ENCODE data around the gene PNPLA1.
"Not testable (repeated sequence)": the region's sequence is repeated elsewhere in the genome, so short reads cannot be mapped to it uniquely, and the experiment has no call there.

PNPLA1 gene

DNA sequence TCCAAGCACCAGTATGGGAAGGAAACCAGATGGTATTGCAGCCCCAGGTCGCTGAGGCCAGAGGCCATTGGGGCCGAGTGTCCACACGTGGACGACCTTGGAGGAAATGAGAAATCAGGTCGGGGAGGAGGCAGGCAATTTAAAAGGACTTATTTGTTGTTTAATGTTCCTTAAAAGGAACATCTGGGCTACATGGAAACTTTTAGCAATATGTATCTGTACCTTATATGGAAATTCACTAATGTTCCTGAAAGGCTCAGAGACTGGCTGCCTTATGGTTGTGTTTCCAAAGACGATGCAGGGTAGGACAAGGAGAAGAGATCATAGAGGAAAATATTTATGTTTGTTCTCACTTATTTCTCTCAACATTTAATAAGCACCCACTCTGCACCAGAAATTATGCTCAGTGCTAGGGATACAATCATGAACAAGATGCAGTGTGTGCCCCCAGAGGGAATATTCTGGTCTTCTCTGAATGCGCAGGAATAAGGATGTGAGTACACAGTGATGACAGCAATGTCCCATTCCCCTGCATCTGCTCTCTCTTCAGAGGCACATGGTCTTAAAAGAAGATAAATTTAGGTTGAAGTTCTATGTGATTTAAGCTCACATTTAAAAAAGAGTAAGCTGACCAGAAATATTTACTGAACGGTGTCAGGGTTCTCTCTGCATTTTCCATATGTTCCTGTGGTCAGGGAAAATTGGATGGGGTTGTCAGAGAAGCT, 63.5 kb downstream of the PNPLA1 start:
- no peak for DNase-seq (ENCODE audit: insufficient read length, low spot score)
- FAIRE-seq, result no peak

DNA sequence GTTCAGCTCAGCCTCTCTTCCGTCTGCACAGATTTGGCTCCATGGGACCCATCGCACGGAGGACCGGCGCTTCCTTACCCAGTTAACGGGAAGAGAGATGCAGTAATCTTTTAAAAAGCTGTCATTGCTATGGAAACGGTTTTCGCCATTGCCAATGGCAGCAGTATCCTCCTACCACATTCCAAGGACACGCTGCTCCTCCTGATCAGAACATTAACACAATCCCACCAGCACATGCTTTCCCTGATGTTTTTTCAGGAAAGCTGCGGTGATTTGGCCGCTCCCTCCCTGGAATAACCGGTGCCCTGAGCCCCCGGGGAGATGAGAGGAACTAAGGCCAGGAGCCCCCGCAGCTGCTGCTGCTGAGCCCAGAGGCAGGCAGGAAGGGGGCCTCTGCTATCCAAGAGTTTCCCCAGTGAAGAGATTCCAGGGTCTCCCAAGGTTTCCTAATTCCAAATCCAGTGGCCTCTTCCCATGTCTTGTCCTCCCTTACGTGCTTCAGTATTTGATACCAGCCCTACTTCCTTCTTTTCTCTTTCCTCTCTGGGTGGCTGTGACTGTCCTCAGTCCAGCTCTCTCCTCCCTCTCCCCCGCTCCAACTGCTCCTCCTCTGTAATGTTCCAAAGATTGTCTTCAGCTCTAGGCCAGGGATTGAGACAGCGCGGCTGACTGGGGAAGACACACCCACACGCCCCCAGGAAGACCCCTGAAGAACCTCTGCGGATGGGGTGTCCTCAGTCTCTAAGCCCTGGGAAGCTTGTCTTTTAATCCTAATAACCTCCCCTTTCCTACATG, 64.3 kb downstream of the PNPLA1 start:
- FAIRE-seq (no peak), DNase-seq (ENCODE audit: insufficient read length, low spot score) (no peak)

DNA sequence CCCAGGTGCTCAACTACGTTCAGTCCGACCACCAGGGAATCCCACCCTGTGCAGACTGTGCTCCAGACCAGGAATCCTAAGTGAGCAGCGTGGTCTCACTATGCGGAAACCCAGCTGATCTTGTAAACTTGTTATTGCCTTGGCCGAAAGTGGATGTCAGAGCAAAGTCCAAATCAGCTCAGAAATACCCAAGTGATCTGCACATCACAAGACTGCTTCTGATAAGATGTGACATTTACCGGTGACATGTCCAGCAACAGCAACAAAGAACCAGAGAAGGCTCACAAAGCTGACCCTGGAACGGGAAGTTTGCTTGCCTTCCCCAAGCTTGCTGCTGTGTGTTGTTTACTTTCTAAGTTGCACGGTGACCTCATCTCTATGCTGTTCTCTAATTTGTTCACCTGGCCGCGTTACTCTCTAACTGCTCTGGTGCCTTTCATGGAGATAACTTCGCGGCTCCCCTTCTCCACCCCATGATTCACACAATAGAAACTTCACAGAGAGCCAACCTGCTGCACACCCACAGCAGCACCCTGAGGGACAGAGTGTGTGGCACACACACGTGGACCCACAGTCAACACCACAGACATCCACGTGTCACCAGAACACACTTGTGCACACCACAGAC, 65.1 kb downstream of the PNPLA1 start:
- DNase-seq (ENCODE audit: insufficient read length, low spot score) (no peak), FAIRE-seq (no peak)

DNA sequence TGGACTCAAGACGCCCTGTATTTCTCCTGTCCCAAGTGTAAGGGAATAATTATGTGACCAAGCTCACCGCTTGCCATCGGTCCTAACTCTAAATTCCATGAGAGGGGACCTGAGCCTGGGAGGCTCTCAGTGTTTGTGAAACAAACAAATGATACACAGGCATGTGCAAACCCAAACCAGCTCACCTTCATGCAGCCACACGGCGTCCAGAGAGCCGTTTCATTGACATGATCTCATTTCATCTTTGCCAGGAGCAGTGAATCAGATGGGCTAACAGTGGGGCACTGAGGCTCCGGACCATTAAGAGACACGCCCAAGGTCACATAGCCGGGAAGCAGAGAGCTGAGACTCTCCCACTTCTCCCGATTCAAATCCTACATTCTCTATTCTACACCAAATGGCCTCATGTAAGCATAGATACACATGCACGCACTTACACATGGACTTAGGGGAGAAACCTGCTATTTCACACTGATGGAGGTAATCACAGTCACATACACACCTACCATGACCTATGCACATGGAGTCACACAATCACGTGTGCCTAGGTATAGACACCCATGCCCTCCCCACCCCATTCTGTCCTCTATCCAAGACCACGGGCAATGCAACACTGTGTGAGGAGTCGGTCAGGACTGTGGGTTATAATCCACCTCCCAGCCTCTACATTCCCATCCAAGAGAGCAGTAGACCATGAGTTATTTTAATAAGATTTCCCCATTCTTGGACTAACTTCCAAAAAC, 65.8 kb downstream of the PNPLA1 start:
- no peak for DNase-seq (ENCODE audit: insufficient read length, low spot score)
- FAIRE-seq, result no peak

DNA sequence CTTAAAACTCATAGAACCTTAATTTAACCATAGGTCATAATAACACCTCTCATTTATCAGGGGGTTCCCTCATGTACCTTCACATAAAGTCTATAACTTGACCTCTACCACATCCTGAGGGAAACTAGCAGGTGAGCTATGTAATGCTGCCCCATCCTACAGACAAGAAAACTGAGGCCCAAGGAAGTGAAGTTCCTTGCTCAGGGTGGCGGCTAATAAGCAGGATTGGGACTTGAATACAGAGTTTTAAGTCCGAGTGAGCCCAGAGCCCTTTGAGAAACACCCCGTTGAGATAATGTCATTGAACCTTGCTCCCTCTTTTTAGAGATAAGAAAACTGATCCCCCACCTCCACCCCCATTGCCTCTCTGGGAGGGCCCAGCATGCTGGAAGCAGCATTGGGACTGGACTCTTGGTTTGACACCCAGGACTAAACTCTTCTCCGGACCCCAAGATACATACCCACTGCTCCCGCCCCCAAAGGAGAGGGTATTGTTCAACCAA, 66.4 kb downstream of the PNPLA1 start:
- DNase-seq (ENCODE audit: insufficient read length, low spot score) (no peak), FAIRE-seq (no peak)

DNA sequence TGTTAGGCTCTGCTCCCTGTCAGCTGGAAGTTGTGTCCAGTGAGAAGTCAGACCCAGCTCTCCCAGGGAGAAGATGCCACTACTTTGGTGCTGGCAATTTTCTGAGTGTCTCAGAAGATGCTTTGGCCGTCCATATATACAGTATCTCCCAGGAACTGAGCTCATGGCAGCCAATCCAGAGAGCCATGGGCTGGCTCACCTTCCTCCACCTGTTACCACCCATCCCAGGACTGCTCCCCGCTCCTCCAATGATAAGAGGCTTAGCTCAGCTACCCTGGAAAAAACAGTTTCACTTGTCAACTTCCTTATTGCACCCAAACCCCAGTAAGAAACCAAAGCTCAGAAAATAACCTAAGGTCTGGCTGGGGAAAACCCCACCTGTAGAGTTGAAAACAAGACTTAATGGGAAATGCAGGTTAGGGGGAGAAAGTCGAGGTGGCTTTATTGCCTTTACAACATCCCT, 67.0 kb downstream of the PNPLA1 start, which contains the start of gene BNIP5:
BNIP5 (minus strand) TSS at position 110 of the 463 bp plus-strand sequence. CDS start 6,198 bp downstream, outside the sequence.
- peak; percentile 54 for FAIRE-seq
- no peak for DNase-seq (ENCODE audit: insufficient read length, low spot score)

DNA sequence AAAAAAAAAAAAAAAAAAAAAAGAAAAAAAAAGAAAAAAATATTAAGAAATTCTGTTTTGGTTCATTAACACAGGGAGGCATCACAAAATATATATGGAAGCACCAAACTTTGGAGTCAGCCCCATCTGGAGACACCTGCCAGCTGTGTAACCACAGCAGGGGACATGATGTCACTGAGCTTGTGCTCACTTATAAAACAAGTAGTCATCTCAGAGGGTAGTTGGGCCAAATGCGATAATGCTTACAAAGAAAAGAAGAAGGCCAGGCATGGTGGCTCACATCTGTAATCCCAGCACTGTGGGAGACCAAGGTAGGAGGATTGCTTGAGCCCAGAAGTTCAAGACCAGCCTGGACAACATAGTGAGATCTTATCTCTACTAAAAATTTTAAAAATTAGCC, 68.0 kb downstream of the PNPLA1 start:
- FAIRE-seq, result no peak
- DNase-seq (ENCODE audit: insufficient read length, low spot score), result no peak

DNA sequence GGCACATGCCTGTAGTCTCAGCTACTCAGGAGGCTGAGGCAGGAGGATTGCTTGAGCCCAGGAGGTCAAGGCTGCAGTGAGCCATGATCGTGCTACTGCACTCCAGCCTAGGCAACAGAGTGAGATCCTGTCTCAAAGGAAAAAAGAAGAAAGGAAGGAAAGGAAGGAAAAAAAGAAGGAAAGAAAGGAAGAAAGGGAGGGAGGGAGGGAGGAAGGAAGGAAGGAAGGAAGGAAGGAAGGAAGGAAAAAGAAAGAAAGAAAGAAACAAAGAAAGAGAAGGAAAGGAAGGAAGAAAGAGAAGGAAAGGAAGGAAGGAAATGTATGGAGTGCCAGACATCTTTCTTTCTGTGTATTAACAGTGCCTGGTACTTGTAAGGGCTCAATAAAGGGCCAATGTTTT, 68.4 kb downstream of the PNPLA1 start:
- DNase-seq (ENCODE audit: insufficient read length, low spot score); FAIRE-seq: not testable (repeated sequence)

DNA sequence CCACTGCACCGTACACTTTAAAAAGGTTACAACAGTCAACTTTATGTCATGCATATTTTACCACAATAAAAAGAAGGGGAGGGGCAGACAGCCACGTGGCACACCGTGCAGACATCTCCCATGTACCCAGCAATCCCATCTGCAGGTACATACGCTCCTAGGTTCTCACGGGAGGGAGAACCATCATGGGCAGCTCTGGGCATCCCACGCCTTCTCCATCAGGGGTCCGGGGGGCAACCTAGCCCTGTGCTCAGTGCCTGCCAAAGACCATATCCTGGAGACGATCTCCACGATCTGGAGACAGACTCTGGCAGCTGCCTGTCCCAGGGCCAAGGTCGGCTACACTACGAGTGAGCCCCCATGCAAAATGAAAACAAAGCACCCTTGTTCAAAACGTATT, 69.3 kb downstream of the PNPLA1 start:
- no peak for FAIRE-seq
- DNase-seq (ENCODE audit: insufficient read length, low spot score), result no peak

DNA sequence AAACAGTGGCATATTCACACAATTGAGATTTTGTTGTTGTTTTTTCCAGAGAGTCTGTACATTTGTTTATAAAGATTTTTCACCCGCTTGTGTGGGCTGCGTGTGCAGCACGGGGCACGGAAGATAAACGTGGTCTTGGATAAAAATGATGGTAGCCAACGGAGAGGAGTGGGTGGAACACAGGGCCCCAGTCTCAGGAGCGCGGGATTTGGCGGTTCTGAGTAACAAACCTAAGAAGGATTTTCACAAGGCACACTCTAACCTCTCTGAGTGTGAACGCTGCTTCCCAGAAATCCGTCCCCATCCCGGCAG, 70.4 kb downstream of the PNPLA1 start:
- FAIRE-seq, result no peak
- no peak for DNase-seq (ENCODE audit: insufficient read length, low spot score)

DNA sequence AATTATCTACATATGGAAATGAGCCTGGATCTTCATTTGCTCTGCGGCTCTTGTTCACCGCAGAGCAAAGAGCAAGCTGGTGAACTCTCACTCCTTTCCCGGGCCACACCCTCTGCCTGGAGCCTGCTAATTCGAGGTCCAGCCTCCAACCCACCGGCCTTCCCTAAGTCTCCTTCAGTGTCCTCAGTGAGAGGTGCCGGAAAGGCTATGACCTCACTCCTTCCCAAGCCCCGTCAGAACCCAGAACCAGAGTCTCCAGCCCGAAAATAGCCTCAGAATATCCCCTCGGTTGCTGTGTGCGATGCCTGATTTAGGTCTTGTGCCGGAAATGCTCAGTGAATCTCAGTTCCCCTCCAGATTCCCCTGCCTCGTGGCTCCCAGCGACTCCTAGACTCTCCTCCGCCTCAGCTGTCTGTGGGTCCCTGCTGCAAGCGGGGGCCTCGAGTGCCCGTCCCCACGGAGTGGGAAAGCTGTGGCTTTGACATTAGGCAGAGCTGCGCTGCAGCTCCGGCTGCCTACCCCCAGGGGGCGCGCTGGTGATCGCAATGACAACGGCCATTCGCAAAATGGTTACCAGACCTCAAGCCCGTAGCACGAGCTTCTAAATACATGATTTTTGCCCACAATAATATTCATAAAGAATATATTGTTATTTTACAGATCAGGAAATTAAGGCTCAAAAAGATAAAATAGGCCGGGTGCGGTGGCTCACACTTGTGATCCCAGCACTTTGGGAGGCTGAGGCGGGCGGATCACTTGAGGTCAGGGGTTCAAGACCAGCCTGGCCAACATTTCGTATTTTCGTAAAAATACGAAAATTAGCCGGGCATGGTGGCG, 71.0 kb downstream of the PNPLA1 start:
- DNase-seq (ENCODE audit: insufficient read length, low spot score) (peak; percentile 59), FAIRE-seq (peak; percentile 89)

DNA sequence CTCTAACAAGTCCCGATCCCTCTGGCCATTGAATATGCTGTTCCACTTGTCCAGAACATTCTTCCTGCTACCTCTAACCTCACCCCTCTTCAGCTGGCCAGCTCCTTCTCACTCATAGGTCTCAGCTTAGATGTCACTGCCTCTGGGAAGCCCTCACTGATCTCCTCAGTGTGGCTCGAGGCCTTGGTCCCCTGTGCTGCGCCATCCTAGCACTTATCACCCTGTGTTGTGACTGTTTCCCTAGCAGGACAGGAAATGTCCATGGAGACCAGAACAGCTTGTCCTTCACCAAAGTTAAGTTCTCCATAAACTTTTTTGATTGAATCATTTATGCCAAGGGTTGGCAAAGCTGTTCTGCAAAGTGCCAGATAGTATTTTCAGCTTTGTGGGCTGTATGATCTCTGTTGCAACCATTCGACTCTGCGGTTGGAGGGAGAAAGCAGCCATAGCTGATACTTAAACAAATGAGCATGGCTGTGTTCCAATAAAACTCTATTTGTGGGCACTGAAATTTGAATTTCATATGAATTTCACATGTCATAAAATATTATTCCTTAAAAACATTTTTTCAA, 73.3 kb downstream of the PNPLA1 start:
- no peak for DNase-seq (ENCODE audit: insufficient read length, low spot score)
- FAIRE-seq, result no peak

DNA sequence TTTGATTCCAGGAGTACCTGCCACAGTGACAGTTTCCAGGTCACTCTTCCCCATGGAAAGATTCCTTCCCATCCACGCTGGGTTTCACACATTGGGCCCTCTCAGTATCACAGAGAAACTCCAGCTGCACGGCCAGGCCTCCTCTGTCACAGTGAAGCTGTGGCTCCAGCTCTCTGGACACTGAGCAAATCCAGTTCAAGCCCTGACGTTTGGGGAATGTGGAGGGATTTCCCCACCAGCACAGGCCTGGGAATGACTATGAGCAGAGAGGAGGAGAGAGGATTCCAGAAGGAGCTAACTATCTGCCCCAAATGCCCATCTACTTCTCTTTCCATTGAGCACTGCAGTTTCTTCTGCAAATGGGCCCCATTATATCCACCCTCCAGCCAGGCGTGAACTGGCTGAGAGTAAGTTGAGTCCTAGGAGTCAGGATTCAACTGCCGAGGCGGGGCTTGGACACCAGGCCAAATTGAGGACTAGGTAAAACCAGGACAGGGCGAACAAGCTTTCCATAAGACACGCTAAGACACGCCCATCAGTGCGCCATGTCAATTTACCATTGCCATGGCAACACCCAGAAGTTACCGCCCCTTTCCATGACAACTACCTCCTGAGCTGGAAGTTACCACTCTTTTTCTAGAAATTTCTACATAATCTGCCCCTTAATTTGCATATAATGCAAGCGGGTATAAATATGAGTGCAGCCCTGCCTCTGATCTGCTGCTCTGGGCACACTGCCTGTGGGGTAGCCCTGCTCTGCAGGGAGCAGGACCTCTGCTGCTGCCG, 76.0 kb downstream of the PNPLA1 start:
- no peak for FAIRE-seq
- DNase-seq (ENCODE audit: insufficient read length, low spot score), result no peak

DNA sequence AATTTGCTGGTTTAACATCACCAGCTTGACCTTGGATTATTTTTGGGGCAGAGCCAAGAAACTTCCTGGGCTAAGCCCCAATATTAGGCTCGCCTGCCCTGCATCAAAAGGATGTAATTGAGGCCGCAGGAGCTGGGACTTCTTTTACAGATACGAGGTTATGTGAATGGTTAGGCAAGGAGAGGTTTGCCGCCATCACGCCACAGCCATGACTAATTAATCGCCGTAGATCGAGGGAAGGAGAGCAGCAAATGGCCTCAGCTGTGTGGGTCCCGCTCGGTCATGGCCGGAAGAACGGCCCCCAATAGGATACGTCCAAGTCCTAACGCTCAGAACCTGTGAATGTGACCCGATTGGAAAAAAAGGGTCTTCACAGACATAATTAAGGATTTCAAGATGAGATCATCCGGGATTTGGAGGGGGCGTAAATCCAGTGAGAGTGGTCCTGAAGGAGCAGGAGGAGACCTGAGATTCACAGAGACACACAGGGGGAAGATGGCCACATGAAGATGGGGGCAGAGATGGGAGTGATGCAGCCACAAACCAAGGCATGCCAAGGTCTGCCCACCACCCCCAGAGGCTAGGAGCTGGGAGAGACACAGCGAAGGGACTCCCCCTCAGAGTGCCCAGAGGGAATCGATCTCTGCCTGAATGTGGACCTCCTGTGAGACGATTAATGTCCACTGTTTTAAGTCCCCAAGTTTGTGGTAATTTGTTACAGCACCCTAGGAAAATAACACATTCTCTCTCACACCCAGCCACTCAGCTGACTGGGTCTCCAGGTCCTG, 76.8 kb downstream of the PNPLA1 start:
- FAIRE-seq (no peak), DNase-seq (ENCODE audit: insufficient read length, low spot score) (no peak)

DNA sequence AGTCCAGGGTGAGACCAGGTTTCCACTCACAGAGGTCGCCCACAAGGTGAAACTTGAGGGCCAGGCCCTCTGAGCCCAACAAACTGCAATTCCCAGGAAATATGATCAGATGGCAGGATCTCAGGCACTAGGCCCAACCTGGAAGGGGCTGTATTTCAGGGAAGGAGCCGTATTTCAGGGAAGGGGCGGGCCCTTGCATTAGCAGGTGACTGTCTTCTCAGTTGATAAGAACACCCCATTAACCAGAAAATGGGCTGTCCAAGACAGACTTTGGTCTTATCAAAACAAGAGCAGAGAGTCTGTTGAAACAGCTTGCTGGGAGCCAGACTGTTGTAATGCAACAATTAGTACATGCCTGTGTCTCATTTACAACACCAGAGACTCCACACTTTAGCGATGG, 77.8 kb downstream of the PNPLA1 start:
- no peak for FAIRE-seq
- DNase-seq (ENCODE audit: insufficient read length, low spot score), result no peak

DNA sequence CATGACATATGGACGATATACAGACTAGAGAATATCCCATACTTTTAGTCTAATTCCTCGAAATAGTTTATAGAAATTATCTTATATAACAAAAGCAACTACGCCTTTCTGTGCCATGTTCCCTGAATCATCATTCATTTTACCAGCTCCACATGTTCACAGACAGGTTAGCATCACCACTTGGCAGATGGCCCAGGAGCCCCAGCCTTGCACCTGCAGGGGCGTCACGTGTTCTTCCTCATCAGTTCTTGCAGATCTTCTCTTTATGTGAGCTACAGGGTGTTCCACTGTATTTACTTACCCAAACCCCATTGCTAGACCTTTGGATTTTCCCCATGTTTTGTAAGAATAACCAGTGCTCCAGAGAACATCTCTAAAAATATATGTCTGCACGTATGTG, 79.4 kb downstream of the PNPLA1 start:
- FAIRE-seq (no peak), DNase-seq (ENCODE audit: insufficient read length, low spot score) (no peak)

DNA sequence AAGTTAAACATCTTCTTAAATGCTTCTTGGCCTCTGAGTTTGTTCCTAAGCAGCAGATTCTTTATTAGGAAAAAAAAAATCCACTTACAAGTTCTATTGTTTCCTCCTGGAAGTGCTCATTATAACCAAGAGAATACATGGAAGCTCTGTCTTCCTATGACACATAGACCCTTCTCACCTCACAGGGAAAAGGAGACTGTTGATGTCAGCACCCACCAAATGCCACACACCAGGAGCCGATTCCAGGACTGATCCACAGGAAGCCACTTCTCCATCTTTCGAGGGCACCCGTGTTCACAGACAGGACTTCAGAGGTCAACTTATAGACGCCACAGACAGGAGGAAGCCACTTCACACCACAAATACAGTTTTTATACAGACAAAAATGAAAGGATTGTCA, 80.2 kb downstream of the PNPLA1 start:
- DNase-seq (ENCODE audit: insufficient read length, low spot score), result no peak
- no peak for FAIRE-seq

All from GM19239 (cell line).